GM18517 (cell line): ENCODE measurements around the gene VRK1.

Source experiments
- ATAC-seq: cut with Tn5 transposase; IDR thresholded peaks from one replicate; pipeline ENCODE4 v1.9.1; 2021; ENCODE audit warnings: mild to moderate bottlenecking, moderate library complexity; ENCODE audit not compliant: unreplicated experiment

VRK1 gene

DNA sequence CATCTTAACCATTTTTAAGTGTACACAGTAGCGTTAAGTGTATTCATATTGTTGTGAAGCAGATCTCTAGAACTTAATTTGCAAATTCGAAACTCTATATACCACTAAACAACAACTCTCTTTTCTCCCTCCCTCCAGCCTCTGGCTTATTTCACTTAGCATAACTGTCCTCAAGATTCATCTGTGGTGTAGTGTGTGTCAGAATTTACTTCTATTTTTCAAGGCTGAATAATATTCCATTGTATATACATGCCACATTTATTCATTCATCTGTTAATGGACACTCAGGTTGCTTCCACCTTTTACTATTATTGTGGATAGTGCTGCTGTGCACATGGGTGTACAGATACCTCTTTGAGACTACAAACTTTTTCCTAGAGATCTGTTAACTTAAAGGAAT is 26.5 kb downstream of the VRK1 start:
- no peak for ATAC-seq

DNA sequence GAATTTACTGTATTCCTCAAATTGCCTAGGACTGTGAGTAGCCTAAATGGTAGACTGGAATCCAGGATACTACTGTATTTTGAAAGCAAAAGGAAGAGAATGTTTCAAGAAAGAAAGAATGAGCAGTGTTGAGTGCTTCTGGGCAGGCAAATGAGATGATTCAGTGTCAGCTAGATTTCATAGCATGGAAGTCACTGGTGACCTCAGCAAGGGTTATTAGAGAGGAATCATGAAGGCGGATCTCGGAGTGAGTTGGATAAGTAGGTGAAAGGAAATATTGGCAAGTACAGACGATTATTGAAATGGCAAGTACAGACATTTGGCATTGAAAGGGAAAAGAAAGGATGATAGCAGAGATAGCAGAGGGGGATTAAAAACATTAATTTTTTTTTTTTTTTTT is 27.1 kb downstream of the VRK1 start:
- ATAC-seq = no peak

GRCh38 chr14:96826818-96827217 is 29.6 kb downstream of the VRK1 start:
- no peak for ATAC-seq

GRCh38 chr14:96827290-96827689 is 30.1 kb downstream of the VRK1 start:
- no peak for ATAC-seq

- ATAC-seq = no peak
Observed at GRCh38 chr14:96829791-96830190, 32.6 kb downstream of the VRK1 start.

DNA sequence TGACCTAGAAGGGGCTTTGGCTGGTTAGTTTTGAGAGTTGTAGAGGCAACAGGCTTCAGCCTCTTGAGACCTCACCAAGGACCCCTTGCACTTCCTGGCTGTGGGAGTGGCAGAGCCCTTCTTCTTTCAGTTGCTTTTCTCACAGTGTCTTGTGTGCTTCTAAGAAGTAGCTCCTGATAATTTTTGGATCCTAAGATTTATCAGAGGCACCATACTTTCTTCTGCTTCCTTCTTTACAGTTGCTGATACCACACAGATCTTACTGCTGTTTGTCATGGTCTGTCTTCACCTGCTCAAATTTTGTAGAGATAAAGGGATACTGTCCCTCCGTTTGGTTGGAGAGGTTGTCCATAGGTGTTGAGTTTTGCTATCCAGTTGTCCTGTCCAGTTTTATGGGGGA is 33.8 kb downstream of the VRK1 start:
- no peak for ATAC-seq

DNA sequence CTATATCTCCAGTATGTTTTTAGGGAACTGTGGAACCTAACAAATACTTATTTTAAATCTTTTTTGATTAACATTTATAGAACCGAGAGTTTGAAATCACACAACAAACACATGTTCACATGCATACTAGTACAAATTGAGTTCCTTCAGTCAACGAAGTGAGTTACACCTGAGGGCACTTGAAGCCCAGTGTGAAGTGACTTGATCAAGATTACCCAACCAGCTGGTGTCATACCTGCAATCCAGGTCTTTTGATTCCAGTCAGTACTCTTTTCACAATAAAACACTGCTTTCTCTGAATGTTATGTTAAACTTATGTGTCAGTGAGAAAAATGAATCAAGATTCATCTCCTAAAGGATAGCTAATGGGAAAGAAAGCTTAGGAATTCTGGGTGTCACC is 35.2 kb downstream of the VRK1 start:
- ATAC-seq = no peak

GRCh38 chr14:96838449-96838848 is 41.3 kb downstream of the VRK1 start:
- no peak for ATAC-seq

GRCh38 chr14:96839251-96839650 is 42.1 kb downstream of the VRK1 start:
- no peak for ATAC-seq

DNA sequence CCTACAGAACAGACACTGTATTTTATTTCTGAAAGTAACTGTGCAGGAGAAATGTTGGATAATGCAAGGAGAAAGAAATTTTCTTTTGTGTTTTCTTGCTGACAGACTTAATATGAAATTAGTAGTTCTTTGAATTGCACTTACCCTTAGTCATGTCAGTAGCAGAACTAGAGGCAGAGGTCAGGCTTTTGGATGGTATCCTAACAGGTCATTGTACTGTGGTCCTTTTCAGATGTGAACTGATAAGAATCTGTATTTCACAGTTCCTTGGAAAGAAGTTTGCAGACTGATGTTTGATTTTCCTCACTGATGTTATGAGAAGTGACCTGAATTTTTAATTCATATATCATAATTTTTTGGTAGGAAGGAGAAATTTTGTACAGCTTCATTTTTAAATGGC is 46.0 kb downstream of the VRK1 start:
- ATAC-seq = no peak

- no peak for ATAC-seq
Observed at GRCh38 chr14:96844857-96845570, 47.8 kb downstream of the VRK1 start.

- no peak for ATAC-seq
Observed at GRCh38 chr14:96847451-96847850, 50.3 kb downstream of the VRK1 start.

DNA sequence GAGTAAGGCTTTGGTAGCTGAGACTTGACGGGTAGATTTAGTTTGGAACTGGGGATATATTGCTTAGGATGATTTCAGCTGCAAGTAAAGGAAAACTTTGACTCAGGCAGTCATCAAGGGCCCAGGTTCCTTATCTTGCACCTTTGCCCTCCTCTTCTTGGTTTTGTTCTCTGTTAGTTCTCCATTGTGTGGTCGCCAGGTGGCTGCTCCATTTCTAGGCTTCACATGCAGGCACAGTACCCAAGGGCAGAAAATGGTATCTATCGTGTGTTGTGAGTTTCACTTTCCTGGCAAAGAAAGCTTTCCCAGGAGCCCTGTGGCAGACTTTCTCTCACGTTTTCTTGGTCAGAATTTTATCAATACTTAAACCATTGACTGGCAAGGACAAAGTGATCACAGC is 50.8 kb downstream of the VRK1 start:
- ATAC-seq = no peak

GRCh38 chr14:96849733-96850132 is 52.6 kb downstream of the VRK1 start:
- ATAC-seq = no peak

- ATAC-seq = no peak
Observed at GRCh38 chr14:96851694-96852381, 54.7 kb downstream of the VRK1 start.

DNA sequence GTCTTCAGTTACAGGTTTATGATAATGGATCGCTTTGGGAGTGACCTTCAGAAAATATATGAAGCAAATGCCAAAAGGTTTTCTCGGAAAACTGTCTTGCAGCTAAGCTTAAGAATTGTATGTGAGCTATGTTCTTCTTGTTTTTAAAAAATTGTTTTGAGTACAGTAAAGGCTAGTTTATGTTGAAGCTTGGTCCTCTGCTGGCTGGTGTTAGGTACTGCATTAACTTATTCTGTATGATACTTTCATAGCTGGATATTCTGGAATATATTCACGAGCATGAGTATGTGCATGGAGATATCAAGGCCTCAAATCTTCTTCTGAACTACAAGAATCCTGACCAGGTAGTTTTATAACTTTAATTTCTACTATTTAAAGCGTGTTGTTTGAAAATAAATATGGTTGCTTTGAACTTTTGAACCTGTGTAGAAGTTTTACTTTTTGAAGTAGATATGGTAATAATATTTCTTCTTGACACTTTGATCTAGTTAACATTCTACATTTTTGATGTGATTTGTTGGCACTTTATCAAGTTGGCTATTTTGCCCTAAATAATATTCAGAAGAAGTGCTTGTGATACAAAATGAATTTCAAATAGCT is 55.7 kb downstream of the VRK1 start:
- ATAC-seq = no peak

DNA sequence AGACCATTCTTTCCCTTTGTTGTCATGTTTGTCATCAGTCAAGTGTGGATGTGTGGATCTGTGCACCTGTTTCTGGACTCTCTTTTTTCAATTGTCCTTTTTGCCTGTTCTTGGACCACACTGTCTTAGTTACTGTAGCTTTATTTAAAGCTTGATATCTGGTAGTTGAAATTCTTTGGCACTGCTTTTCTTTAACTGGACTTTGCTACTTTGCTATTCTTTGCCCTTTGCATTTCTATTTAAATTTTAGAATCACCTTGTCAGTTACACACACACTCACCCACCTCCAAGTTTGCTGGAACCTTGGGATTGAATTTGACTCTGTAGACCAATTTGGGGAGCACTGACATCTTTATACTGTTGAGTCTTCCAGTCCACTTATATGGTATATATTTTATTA is 61.5 kb downstream of the VRK1 start:
- no peak for ATAC-seq

DNA sequence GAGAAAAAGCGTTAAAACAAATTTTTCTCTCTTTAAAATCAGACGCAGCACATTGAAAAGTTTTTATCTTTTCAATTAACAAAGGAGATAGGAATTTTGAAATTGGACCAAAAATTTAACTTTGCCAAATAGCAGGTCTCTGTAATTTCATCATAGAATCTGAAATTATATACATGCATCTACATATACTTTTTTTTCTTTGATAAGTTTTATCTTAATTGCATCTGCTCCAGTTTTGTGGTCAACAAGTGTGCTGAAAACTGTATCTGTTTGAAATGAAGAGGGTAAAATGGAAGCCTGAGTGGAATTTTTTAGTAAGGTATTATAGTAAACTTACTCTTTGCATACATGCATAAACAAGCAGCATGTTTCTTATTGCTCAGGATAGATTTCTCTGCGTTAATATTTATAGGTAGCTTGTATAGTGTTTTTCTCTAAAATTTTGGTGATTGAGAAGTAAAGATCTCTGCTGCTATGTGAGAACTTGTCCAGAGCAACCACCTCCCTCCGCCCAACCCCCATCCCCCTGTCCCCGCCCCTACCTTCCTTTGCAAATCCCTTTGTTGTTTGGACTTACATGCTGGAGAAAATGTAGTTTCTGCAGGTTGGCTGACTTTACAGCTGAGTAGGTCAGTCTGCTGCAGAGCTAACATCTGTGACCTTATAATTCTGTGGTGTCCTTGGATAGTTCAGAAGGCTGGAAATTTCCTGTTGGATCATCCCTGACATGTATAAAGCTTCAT is 64.6 kb downstream of the VRK1 start:
- no peak for ATAC-seq

DNA sequence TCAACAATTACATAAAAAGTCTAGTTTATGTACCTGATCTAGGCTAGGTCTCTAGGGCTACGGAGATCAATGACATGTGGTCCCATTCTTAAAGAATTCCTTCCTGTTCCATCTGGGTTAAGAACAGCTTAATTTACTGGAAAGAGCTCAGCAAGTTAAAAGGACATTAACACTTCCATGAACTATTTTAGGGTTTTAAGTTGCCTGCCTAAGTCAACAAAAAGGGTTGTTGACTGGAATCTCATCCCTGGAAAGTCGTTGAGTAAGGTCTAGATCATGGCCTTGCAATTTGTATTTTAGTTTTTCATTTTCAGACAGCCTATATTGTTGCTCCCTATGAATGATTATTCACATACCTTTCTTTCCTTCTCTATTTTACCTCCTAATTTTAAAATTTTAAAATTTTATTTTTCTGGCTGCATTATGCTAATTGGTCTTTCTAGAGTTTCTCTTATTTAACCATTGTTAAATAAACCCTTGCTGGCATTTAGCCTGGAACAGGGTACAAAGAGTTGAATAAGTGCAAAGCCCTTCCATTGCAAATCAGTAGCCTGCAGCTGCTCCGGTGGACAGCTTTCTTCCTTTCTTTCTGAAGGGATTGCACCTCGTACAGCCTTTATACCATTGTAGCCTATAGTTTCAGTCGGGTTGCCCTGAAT is 66.3 kb downstream of the VRK1 start:
- ATAC-seq = no peak

- ATAC-seq = no peak
Observed at GRCh38 chr14:96863986-96864330, 66.8 kb downstream of the VRK1 start.

GRCh38 chr14:96867634-96868033 is 70.5 kb downstream of the VRK1 start:
- no peak for ATAC-seq
